ENCODE data around the gene ADAMTSL1.

Gene ADAMTSL1

GRCh38 chr9:18703151-18703900, 229.4 kb downstream of the ADAMTSL1 start:
- no peak for DNase-seq (ENCODE audit: low spot score)

- no peak for DNase-seq (ENCODE audit: low spot score)
Measured at GRCh38 chr9:18703901-18704379, 230.0 kb downstream of the ADAMTSL1 start.

GRCh38 chr9:18705796-18706392, 231.9 kb downstream of the ADAMTSL1 start:
- no peak for DNase-seq (ENCODE audit: low spot score)

- DNase-seq (ENCODE audit: low spot score): no peak
Measured at GRCh38 chr9:18706648-18707047, 232.7 kb downstream of the ADAMTSL1 start.

GRCh38 chr9:18707061-18707461, 233.1 kb downstream of the ADAMTSL1 start:
- no peak for DNase-seq (ENCODE audit: low spot score)

GRCh38 chr9:18707489-18708205, 233.7 kb downstream of the ADAMTSL1 start:
- no peak for DNase-seq (ENCODE audit: low spot score)

- DNase-seq (ENCODE audit: low spot score): no peak
Measured at GRCh38 chr9:18708429-18708828, 234.5 kb downstream of the ADAMTSL1 start.

GRCh38 chr9:18710065-18710464, 236.1 kb downstream of the ADAMTSL1 start:
- no peak for DNase-seq (ENCODE audit: low spot score)

DNA sequence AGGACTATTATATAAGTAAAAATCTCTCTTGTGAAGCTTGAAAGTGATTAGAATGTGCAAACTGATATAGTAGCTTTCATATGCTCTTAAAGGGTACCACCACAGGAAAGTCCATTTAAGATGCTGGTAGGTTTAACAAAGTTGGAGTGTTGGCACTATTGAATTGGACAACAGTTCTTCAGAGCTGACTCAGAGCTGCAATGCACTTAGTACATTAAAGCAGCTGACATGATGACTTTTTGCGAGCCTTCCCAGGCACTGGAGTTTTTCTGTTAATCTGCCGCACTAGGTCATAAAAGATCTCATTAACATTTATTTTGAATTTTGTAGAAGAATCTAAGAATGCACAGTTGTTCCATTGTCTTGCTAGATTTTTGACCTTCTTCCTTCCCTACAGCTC, 243.8 kb downstream of the ADAMTSL1 start:
- no peak for DNase-seq (ENCODE audit: low spot score)

GRCh38 chr9:18718393-18718792, 244.4 kb downstream of the ADAMTSL1 start:
- no peak for DNase-seq (ENCODE audit: low spot score)

GRCh38 chr9:18718932-18719331, 245.0 kb downstream of the ADAMTSL1 start:
- DNase-seq (ENCODE audit: low spot score): no peak

DNA sequence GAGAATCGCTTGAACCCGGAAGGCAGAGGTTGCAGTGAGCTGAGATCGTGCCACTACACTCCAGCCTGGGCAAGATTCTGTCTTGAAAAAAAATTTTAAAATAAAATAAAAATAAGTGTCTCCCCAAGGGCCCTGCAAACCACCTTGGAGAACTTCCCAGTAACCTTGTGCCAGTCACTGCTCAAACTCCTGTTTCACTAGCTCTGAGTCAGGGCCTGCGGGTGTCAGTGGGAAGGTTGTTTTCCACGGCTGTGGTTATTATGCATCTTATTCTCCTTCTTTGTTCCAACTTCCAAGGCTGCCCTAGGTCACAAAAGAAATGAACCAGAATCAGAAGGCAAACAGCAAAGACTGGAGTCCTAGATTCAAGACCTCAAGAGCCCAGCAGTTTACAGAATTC, 246.7 kb downstream of the ADAMTSL1 start:
- no peak for DNase-seq (ENCODE audit: low spot score)

GRCh38 chr9:18721267-18721994, 247.5 kb downstream of the ADAMTSL1 start:
- DNase-seq (ENCODE audit: low spot score): no peak

DNA sequence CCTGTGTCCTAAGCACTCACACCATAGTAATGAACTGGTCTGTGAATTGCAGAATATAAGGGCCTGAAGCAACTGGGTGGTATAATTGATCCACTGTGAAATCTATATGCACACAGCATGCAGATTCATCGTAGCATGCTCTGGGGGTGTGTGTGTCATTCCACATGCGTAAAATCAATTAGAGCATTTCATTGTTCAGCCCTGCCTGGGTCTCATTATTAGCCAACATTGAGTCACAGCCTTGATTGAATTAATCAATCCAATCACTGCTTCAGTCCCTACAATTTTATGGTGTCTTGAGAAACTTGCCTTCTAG, 248.0 kb downstream of the ADAMTSL1 start:
- DNase-seq (ENCODE audit: low spot score): no peak

- DNase-seq (ENCODE audit: low spot score): no peak
Measured at GRCh38 chr9:18722882-18723281, 248.9 kb downstream of the ADAMTSL1 start.

- no peak for DNase-seq (ENCODE audit: low spot score)
Measured at GRCh38 chr9:18723366-18723765, 249.4 kb downstream of the ADAMTSL1 start.

- DNase-seq (ENCODE audit: low spot score): no peak
Measured at GRCh38 chr9:18726546-18726945, 252.6 kb downstream of the ADAMTSL1 start.

- no peak for DNase-seq (ENCODE audit: low spot score)
Measured at GRCh38 chr9:18727904-18728303, 254.0 kb downstream of the ADAMTSL1 start.

DNA sequence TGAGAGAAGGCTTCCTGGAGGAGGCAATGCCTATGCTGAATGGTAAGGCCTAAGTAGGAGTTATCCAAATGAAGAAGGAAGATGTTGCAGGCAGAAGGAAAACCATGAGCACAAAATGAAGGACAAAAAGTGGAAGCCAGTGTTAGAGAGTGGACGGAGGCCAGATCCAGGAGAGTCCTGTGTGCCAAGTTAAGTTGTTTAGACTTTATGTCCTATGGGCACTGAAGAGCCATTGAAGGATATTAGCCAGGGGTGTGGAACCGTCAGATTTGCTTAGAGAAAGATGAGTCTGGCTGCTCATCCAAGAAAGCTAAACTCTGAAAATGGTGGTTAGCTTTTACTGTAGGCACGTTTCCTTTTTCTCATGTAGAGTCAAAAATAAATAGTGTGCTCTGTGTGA, 254.7 kb downstream of the ADAMTSL1 start:
- DNase-seq (ENCODE audit: low spot score): no peak

GRCh38 chr9:18730241-18730640, 256.3 kb downstream of the ADAMTSL1 start:
- DNase-seq (ENCODE audit: low spot score): no peak

- DNase-seq (ENCODE audit: low spot score): no peak
Measured at GRCh38 chr9:18739127-18739526, 265.2 kb downstream of the ADAMTSL1 start.

GRCh38 chr9:18739641-18740318, 265.8 kb downstream of the ADAMTSL1 start:
- no peak for DNase-seq (ENCODE audit: low spot score)

All from NAMALWA (cell line).